ENCODE measurements around the gene EDRF1.

EDRF1 gene

DNA sequence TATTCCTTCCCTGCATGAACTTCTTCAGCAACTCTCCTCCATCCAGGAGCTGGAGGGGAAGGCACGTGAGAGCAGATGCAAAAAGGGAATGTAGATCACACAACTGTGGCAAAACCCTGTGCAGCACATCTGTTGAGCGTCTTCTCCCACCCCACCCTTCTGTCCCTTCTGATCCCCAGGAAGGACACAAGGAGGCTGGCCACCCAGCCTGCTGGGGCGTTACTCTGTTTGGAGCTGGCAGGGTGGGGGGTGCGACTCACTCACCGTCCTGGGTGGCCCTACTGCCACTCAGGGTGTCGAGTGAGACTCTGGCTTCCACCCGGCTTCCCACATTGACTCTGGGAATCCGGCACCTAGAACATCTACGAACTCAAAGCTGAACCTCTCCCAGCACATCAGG lies 66.3 kb downstream of the EDRF1 start:
- no peak for DNase-seq (ENCODE audit: low read depth, low spot score)

DNA sequence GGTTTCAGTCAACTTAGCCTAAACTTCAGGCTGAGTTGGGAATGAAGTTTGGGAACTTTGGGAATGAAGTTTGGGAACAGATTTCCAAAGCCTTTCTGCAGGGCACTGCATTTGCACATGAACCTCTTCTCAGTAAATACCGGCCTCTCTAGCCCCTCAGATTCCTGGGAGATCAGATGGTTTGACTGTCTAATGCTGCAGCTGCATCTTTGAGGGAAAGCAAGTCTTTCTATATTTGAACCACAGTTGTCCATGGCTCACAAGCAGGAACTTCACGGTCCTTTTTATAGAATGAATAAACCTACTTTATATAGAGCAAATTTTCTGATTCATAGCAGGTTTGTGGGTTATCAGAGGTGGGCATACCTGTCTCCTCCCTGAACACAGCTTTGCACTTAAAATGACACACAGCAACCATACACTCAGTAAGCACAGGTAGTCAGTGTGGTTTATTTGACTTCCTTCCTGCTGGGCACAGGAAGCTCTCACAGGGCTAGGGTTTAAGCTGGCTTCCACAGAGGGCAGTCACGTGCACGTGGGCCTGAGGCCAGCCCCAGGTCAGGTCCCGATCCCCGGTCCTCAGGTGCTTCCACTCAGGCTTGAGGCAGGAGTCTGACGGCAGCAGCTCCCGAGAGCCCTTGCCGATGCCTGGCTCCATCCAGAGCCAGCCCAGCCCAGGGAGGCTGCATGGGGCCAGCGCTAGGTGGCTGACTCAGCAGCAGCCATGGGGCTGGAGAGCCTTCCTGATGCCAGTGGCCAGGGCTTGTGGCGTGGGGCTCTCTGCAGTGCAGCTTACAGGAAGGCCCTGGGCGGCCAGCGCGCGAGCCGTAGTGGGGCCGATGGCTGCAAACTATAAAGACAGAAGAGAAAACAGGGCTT lies 68.9 kb downstream of the EDRF1 start:
- no peak for DNase-seq (ENCODE audit: low read depth, low spot score)

DNA sequence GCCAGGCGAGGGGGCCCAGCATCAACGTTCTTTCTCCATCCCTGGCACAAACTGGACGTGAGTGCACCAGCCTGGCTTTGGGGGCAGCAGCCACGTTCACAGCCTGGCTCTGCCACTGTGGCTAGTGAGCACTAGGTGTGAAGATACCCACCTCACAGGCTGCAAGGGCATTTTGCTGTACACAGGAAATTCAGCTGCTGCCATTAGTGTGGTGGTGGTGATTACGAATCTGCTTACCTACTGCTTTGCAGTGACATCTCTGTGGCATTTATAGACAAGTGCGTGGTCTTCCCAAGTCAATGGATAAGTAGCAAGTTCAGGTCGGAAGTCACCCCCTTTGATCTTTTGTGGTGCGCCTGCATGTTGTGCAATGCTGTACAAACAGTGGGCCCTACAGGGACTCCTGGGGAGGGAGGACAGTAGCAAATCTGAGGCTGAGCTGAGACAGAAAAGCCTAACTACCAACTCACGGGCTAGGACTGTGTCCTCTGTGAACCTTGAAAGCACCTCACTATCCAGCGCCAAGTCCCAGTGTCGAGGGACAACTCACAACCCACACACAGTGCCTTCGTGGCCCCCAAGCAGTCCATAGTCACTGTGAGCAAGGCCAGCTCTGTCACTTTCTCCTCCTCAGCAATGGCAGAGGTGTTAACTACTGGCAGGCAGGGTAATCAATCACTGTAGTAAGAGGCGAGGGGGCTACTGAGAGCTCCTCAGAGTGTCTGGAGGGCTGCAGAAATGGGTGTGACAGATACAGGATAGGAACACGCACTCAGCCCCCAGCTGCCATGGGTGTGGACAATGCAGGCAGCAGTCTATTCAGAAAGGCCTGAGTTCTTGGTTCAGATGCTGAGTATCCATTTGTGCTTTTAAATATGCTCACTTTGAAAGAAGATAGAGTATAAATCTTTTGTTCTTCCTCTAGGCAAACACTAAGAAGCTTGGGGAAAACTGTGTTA lies 73.1 kb downstream of the EDRF1 start:
- no peak for DNase-seq (ENCODE audit: low read depth, low spot score)

DNA sequence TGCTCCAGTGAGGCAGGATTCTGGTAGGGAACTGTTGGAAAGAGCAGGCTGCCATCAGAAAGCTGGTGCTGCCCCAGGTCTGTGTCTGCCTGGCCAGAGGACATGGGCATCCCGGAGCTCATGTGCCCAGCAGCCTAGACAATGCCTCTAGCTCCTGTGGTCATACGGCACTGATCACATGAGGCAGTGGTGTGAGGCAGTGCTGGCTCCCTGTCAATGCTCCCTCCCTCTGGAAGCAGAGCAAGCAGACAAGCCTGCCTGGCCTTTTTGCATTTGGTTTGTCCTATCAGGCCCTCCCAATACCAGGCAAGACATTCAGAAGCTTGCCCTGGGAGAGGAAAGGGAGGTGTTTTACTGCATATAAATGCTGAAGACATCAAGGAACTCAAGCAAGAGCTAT lies 75.6 kb downstream of the EDRF1 start:
- no peak for DNase-seq (ENCODE audit: low read depth, low spot score)

DNA sequence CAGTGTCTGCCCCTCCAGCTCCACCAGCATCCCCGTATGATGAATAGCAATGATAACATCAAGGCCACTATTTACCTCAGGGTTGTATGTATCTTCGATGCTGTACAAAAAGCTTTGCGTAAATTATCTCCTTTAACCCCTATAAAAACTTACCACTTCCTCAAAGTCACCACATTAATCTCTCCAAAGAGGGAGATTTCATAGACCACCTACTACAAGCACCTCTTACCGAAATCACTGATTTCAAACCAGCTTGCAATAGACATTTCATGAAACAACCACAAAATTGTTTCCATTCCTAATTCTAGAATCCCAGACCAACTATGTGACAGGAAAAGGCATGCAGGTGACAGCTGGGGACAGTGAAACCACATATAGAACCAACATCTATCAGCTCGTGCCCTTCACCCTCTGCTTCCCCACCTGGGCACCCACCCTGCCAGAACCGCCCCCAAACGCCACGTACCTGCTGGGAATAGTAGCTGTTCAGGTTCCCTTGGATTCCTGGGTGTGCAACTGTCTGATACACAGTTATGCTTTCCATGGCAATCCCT lies 76.2 kb downstream of the EDRF1 start:
- no peak for DNase-seq (ENCODE audit: low read depth, low spot score)

DNA sequence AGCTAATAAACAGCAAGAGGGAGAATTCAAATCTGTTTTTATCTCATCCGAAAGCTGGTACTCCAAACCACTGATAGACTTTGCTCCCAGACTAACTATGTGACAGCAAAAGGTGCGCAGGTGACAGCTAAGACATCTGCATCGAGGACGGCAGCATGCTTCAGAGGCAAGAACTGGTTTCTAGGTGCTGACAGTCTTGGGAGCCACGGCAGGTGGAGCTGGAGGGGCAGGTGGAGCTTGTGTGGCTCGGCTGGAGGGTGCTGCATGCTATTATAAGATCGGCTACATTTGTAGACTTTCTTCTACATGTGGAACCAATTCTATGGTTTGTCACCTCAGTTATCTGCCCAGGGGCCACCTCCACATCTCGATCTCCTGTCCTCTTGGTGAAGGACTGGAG lies 77.9 kb downstream of the EDRF1 start:
- DNase-seq (ENCODE audit: low read depth, low spot score), result no peak

DNA sequence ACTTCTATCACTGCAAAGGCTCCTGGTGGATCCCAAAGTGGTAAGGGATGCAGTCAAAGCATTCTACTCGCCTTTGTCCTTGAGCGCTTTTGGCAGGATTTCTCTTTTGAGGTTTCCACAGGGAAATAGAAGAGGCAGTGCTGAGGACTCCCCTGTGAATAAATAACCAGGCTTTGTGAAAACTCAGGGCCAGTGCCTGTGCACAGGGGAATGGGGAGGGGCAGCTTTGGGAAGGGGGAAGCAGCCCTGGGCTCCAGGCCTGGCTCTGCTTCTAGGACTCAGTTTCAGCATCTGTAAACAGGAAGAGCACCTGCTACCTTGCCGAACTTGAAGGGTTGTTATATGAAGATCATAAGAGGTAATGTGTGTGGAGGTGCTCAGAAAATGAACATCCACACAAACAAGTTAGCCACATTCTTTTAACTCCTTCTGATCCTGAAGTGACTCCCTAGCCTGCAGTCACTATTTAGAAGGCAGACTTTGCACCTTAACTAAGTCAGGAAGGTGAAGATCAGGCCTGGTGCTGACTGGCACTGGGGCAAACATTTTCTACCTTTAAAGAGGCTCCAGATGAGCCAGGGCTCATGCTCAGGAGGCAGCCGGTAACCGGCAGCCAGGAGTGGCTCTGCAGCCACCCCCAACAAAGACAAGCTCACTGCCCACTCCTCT lies 78.6 kb downstream of the EDRF1 start:
- DNase-seq (ENCODE audit: low read depth, low spot score), result no peak

DNA sequence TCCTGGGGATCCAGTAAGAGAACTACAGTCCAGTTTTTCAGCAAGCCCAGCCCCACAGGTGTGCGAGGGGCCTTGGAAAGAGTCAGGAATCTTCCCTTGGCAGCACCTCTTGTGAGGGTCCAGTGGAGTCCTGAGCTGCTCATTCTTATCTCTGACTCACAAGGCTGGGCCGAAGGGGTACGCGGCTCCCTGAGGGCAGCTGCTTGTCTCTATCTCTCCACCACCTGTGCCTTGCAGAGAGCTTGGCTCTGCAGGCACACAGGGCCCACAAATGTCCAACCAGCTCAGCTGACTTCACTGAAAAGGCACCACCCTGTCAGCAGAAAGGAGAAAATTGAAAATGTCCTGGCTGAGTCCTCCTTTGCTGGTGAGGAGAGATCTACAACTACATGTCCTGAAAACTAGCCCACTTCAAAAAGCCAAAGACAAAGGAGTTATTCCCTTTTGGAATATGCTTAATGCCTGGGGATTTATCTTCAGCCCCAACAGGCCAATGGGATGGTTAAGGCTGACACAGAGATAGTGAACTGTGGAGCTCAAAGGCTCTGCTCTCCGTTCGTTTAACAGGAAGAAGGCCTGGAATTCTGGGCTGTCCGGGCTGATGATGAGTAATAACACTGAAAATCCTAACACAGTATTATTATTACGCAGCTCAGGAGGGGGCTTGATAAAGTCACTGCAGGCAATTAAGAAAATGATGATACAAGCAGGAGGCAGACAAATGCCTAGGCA lies 80.1 kb downstream of the EDRF1 start:
- no peak for DNase-seq (ENCODE audit: low read depth, low spot score)

DNA sequence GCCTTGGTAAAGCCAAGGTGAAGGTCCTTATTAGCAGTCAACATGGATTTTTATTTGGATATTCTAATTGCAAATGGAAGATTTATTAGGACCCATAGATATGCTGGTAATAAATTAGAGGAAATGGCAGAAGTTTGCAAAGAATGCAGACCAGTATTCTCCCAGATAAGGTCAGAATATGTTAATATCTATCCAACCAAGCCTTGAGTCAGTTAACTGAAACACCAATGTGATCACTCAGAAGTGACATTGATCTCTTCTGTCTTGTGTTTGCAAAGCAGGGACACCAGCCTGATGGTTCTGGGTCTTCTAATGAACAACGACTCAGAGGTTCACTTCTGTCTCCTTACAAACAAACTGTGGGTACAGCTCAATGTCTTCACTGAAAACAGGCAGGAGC lies 82.1 kb downstream of the EDRF1 start:
- no peak for DNase-seq (ENCODE audit: low read depth, low spot score)

DNA sequence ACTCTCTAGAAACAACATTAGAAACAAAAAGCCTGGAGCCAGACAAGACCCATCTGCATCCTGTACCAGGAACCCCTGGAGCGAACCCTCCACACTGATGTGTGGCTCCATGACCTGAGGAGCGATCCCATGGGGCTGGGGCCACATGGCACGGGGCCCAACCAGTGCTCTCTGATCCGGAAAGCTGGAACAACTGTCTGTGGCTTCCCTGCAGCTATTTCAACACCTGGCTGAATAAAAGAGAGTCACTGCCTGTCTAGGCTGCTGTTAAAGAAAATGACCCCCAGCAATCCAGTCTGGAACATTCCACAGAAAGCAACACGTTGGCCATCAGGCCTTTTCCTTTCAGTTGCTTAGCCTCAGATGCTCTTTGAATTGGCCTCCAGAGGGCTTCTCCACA lies 82.6 kb downstream of the EDRF1 start:
- DNase-seq (ENCODE audit: low read depth, low spot score), result no peak

DNA sequence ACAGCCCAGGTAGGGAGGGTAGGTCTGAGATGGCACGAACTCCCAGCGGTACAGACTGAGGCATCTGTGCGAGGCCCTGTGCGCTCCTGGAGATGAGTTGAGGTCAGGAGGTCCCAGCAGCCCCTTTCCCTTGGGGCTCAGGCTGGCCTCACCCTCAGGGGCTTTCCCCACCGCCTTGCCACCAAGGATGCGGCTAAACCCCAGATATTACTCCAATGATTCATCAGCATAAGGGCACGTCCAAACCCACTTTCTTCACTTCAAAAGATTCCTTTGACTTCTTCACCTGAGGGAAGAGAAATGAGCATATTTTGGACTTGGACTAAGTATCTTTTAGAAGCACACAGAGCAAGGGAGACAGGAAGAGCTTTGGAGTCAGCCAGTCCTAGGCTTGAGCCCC lies 83.2 kb downstream of the EDRF1 start:
- DNase-seq (ENCODE audit: low read depth, low spot score), result no peak

DNA sequence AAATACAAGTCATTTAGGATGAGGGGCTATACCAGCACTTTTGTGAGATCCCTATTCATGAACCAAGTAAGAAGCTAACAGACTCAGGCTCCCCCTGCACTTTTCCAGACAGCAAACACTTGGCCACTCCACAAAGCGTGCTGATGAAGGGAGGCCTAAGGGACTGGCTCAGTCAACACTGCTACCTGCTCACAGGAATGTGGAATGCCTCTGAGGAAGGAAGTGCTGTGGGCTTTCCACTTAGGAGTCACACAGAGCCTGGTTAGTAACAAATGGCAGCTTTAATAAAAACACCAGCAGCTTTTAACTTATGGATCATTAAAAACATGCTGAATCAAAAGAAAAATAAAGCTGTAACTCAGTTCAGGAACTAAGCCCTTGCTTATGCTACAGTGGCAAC lies 88.5 kb downstream of the EDRF1 start:
- DNase-seq (ENCODE audit: low read depth, low spot score), result no peak

DNA sequence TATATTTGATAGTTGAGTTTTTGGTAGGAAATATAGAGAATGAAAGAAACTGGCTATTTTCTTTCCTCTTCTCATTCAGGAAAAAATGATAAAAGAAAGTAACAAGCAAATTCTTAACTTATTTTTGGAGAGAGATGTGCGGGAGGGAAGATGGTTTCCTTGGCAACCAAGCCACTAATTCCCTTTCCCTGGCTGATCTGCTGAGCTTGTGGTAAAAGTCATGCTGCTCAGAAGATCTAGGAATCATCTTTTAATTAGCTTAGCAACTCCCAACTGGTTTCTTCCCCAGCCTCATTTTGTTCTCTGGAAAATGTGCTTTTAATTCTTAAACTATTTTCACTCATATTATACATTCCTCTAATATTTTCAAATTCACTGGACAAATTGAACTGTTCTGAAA lies 91.7 kb downstream of the EDRF1 start:
- no peak for DNase-seq (ENCODE audit: low read depth, low spot score)

DNA sequence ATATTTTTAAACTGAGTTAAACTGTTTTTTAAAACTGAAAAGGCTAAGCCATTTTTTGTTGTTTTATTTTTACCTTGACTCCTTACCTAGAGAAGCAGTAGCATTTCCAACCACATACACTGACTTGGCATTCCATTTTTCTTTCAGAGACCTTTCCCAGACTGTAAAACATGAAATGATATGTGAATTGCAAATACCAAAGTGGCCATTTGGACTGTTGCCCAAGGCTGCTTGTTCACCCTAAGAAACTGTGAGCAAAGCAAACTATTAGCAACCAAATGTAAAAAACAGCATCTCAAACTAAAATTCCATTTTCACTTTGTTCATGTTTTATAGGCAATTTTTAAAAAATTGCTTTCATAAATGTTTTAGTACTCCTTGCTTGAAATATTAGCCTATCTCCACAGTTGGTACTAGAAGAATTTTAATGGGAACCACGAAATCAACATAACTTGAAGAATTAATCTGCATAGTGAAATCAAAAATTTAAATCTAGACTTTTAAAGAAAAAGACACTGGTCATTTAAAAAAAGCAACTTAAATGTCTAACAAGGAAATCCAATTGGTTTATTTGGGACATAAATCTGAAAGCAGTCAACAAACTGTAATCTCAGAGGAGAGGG lies 92.7 kb downstream of the EDRF1 start:
- DNase-seq (ENCODE audit: low read depth, low spot score), result no peak
